Activated naive CD4-positive, alpha-beta T cell treated with anti-CD3 and anti-CD28 coated beads for 36 hours (primary cell): Measurements from ENCODE around the gene COL19A1. TPM values are rescaled to one million over a fixed set of nuclear protein-coding genes. Genes with fewer than 3 reads are reported as not detected.

Source experiments
- CTCF ChIA-PET: fragments of 350-600 bp; sonication (Branson Sonifier 250); formaldehyde crosslinking; loops from one replicate; lab custom pipeline; 2021; ENCODE audit warnings: antibody characterized with exemption; lab: Charles Lee
- DNase-seq: peaks from one replicate; pipeline ENCODE4 v3.0.0-alpha.2; 2020
- H3K27ac Mint-ChIP-seq: one replicate; pipeline ENCODE4 v1.8.0; 2021; ENCODE audit warnings: mild to moderate bottlenecking, mixed read lengths
- H3K27me3 Mint-ChIP-seq: one replicate; pipeline ENCODE4 v1.8.0; 2021; ENCODE audit warnings: low read depth, mixed read lengths
- H3K36me3 Mint-ChIP-seq: one replicate; pipeline ENCODE4 v1.8.0; 2021; ENCODE audit warnings: low read depth, mixed read lengths
- H3K4me1 Mint-ChIP-seq: one replicate; pipeline ENCODE4 v1.8.0; 2021; ENCODE audit warnings: low read depth, mixed read lengths
- H3K4me3 Mint-ChIP-seq: one replicate; pipeline ENCODE4 v1.8.0; 2021; ENCODE audit warnings: mild to moderate bottlenecking, moderate library complexity, mixed read lengths
- H3K9me3 Mint-ChIP-seq: one replicate; pipeline ENCODE4 v1.8.0; 2021; ENCODE audit warnings: mixed read lengths
- intact Hi-C: fragments of 100-400 bp; cut with micrococcal nuclease; formaldehyde crosslinking; loops from one replicate; pipeline ENCODE4 v1.15.1; 2023
- total RNA-seq, 2 experiments: library from RNA; stranded (reverse); gene quantifications; one replicate each; pipeline ENCODE4 v1.2.3, GENCODE V29; 2021

Gene COL19A1
- total RNA-seq, 2 experiments from 2014 or later, result 0.26 TPM; not detected in 1

DNA sequence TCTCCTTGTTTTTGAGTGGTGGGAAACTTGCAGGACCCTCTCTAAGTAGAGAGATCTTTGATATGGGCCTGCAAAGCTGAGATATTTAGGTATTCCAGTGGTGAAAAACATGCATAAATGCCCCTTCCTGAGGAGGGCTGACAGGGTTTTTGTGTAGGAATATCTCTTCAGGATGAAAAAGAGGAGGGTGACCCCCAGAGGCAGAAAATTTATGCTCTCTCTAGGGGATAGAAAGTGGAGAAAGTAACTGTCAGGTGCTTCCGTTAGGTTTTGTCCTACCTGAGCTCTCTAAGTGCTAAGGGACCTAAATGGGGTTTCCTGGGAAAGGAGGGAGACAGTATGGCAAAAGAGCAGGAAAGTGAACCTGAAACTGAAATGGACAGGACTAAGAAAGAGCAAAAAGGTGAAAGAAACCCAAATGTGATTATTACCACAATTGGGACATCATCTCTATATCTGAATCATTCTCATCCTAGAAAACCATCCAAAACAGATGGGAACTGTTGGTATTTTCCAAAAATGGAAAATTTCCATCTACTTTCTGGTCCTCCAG lies 2.0 kb downstream of the COL19A1 start:
- Mint-ChIP-seq H3K27me3 (peaks cover 9% of the 10 kb centered on the region), H3K9me3 (no peaks in the 10 kb centered on the region), H3K27ac (no peak overlapping the region), H3K36me3 (no peaks in the 10 kb centered on the region), H3K4me3 (peak overlapping the region; percentile 70), H3K4me1 (peaks cover 20% of the 10 kb centered on the region)
- CTCF ChIA-PET, result interaction anchor here (0.8 kb wide), 1 partner anchor 115 kb away, joined by 3 read pairs; no protein-coding TSS in a partner anchor
- DNase-seq, result peak; percentile 14
- intact Hi-C loops, result loop anchor here (1.0 to 10.0 kb wide), 2 partner anchors 136 to 296 kb away; no protein-coding TSS in a partner anchor

DNA sequence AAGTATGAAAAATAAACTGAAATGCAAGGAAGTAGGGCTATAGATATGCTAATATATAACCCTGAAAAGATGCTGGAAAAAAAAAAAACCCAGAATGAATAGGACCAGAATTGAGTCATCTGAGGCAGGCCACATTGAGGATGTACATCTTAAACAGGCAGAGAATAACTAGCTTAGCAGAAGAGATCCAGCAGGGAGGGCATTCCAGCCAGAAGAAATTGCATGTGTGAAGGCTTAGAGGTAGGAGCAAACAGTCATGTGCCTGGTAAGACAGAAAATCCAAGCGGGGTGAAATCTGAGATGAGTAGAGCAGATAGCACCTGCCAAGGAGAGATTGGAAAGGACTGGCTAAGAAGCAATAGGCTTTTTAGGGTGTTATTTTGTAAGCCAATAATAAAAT lies 2.6 kb downstream of the COL19A1 start:
- intact Hi-C loops, result loop anchor here (1.0 to 10.0 kb wide), 2 partner anchors 137 to 296 kb away; no protein-coding TSS in a partner anchor
- H3K9me3 Mint-ChIP-seq, result no peaks in the 10 kb centered on the region
- H3K36me3 Mint-ChIP-seq, result no peaks in the 10 kb centered on the region
- H3K4me1 Mint-ChIP-seq, result peaks cover 20% of the 10 kb centered on the region
- DNase-seq, result no peak
- H3K27me3 Mint-ChIP-seq, result peaks cover 13% of the 10 kb centered on the region
- H3K4me3 Mint-ChIP-seq, result no peak overlapping the region
- CTCF ChIA-PET, result no interaction called here
- no peak overlapping the region for H3K27ac Mint-ChIP-seq

DNA sequence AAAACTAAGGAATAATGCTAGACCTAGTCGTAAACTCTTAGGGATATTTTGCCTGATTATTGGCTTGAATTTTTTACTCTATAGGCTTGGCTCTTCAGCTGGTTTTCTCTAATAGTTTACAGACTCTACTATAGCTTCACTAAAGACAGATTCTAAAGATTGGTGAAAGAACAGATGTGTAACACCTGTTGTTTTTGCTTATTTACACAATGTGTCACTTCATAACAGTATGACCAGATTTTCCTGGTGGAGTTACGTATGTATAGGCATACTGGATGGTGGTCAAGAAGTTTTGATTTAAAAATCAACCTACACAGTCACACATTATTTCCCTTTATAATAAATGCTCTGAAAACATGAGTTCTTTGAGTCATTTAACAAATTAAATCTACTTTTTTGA lies 4.8 kb downstream of the COL19A1 start:
- peaks cover 18% of the 10 kb centered on the region for H3K27me3 Mint-ChIP-seq
- CTCF ChIA-PET, result no interaction called here
- DNase-seq, result no peak
- no peak overlapping the region for H3K4me3 Mint-ChIP-seq
- intact Hi-C loops, result no loop called here
- H3K9me3 Mint-ChIP-seq, result no peaks in the 10 kb centered on the region
- H3K36me3 Mint-ChIP-seq, result no peaks in the 10 kb centered on the region
- H3K4me1 Mint-ChIP-seq, result peaks cover 19% of the 10 kb centered on the region
- H3K27ac Mint-ChIP-seq, result no peak overlapping the region

DNA sequence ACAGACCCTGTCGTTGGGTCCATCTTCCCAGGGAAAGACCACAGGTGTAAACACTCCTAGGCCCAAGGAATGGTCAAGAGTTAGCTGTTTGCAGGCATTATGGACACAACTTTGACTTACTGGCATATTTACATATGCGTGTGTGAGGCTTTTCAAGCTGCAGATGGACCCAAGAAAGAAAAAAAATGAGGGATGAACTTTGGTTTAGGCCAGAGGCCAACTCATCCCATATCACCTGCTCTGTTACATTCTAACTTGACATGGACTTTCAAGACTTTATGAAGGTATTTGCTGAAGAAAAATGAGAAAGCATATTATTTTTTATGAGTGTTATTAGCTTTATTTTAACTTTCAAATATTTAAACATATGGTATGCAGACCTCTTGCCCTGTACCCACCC lies 6.9 kb downstream of the COL19A1 start:
- no peaks in the 10 kb centered on the region for H3K36me3 Mint-ChIP-seq
- no peak overlapping the region for H3K4me3 Mint-ChIP-seq
- no peak overlapping the region for H3K27ac Mint-ChIP-seq
- CTCF ChIA-PET, result interaction anchor here (0.6 to 0.8 kb wide), 2 partner anchors 14 to 37 kb away, joined by 3 to 4 read pairs; no protein-coding TSS in a partner anchor
- peaks cover 8% of the 10 kb centered on the region for H3K4me1 Mint-ChIP-seq
- H3K27me3 Mint-ChIP-seq, result peaks cover 16% of the 10 kb centered on the region
- no peak for DNase-seq
- no peaks in the 10 kb centered on the region for H3K9me3 Mint-ChIP-seq
- intact Hi-C loops, result no loop called here

DNA sequence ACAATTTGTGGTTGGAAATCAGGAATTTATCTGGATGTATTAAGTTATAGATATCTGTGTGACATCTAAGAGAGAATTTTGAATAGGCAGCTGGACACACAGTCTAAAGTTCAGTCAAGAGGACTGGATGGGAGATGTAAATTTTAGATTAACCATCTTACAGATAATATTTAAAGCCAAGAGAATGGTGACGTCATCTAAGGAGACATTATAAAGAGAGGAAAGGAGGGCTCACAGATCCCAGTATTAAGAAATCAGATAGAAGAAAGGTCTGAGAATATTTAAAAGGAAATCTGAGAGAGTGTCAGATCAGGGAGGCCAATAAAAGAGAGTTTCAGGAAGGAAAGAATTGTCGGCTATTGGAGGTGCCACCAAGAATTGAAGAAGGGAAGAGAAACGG lies 9.4 kb downstream of the COL19A1 start:
- CTCF ChIA-PET, result interaction anchor here (0.8 kb wide), 1 partner anchor 22 kb away, joined by 3 read pairs; no protein-coding TSS in a partner anchor
- no peaks in the 10 kb centered on the region for H3K9me3 Mint-ChIP-seq
- H3K36me3 Mint-ChIP-seq, result no peaks in the 10 kb centered on the region
- intact Hi-C loops, result no loop called here
- no peak overlapping the region for H3K4me3 Mint-ChIP-seq
- DNase-seq, result no peak
- H3K27ac Mint-ChIP-seq, result no peak overlapping the region
- H3K27me3 Mint-ChIP-seq, result peaks cover 18% of the 10 kb centered on the region
- peaks cover 3% of the 10 kb centered on the region for H3K4me1 Mint-ChIP-seq

DNA sequence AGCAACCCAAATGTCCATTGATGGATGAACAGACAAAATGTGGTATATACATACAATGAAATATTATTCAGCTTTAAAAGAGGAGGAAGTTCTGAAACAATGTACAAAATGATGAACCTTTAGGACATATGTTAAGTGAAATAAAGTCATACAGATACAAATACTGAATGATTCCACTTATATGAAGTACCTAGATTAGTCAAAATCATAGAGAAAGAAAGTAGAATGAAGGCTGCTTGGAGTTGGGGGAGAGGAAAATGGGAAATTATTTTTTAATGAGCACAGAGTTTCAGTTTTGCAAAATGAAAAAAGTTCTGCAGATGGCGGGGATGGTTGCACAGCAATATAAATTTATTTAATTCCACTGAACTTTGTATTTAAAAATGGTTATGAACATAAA lies 12.4 kb downstream of the COL19A1 start:
- intact Hi-C loops, result no loop called here
- Mint-ChIP-seq H3K4me1 (peaks cover 4% of the 10 kb centered on the region), H3K36me3 (no peaks in the 10 kb centered on the region), H3K4me3 (no peak overlapping the region), H3K27ac (no peak overlapping the region), H3K9me3 (no peaks in the 10 kb centered on the region), H3K27me3 (peaks cover 17% of the 10 kb centered on the region)
- DNase-seq, result no peak
- CTCF ChIA-PET, result no interaction called here

DNA sequence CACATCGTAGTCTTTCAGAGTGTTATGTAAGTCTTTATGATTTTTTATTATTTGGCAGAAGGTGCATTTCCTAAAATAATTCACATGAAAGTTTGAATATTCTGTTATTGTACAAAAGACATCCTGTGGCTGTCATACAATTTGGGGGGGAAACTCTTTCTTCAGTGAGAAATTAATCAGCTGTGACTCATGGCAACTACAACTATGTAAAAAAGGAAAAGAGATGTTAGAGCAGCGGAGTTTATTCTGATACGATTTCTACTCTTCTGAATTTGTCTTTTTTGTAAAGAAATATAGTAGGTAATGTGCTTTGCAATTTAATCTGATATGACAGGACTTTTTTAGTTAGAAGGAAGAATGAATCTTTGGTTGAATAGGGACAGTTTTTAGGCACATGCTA lies 14.2 kb downstream of the COL19A1 start:
- CTCF ChIA-PET, result no interaction called here

DNA sequence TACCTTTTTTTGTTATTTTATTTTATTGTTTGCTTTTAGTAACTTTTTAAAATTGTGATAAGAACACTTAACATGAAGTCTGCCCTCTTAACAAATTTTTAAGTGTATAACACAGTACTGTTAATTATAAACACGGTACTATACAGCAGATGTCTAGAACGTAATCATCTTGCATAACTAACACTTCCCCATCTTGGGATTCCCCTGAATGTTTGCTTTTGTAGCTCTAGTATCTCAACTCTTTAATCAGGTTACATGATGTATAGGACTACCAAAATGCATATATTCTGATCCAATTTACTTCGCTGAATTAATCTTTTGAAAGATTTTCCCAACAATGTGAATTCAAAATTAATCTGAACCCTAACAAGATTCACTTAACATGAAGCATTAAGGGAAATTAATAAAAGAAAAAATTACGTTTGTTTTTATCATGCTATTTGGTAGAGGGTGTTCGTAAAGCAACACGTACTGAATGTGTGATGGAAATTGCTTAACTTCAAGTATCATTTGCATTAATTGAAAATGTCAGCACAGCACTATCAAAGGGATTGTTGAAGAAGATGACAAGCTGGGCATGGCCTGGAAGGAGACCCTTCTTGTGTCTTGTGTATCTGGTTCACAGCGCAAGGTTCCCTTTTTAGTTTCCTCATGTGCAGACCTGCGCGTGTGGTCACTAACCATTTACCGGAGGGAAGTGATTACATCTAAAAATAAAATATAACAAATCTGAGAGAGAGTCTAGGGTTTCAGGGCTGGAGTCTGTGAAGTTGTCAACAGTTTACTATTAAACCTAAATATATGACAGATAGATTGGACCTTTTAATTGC lies 15.2 kb downstream of the COL19A1 start:
- no peaks in the 10 kb centered on the region for H3K9me3 Mint-ChIP-seq
- peaks cover 12% of the 10 kb centered on the region for H3K27me3 Mint-ChIP-seq
- CTCF ChIA-PET, result no interaction called here
- DNase-seq, result no peak
- H3K4me3 Mint-ChIP-seq, result no peak overlapping the region
- intact Hi-C loops, result no loop called here
- H3K36me3 Mint-ChIP-seq, result no peaks in the 10 kb centered on the region
- no peak overlapping the region for H3K27ac Mint-ChIP-seq
- H3K4me1 Mint-ChIP-seq, result peaks cover 4% of the 10 kb centered on the region

More for the DNA sequence above, 14.2 kb downstream of the COL19A1 start:
- H3K4me1 Mint-ChIP-seq, result peaks cover 4% of the 10 kb centered on the region
- no peaks in the 10 kb centered on the region for H3K9me3 Mint-ChIP-seq
- no peak overlapping the region for H3K27ac Mint-ChIP-seq
- DNase-seq, result no peak
- H3K27me3 Mint-ChIP-seq, result peaks cover 10% of the 10 kb centered on the region
- intact Hi-C loops, result no loop called here
- no peak overlapping the region for H3K4me3 Mint-ChIP-seq
- no peaks in the 10 kb centered on the region for H3K36me3 Mint-ChIP-seq

DNA sequence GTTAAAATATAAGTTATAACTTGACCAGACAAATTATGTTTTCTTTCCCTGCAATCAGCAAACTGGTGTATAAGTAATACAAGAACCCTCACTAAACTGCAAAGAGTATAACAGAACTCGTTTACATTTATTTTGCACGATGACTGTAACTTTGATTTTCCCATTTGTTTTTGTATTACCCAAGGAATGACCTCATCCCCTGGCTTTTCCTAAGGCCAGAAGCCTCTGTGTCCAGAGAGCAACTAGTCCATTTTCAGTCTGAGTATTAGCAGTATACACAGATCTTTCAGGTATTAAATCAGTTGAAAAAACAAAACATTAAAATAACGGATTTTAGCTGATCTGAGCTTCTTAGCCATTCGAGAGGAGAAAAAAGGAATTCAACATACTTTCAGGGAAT lies 17.2 kb downstream of the COL19A1 start:
- Mint-ChIP-seq H3K27me3 (peaks cover 12% of the 10 kb centered on the region), H3K36me3 (no peaks in the 10 kb centered on the region), H3K4me1 (peaks cover 4% of the 10 kb centered on the region), H3K9me3 (no peaks in the 10 kb centered on the region), H3K27ac (no peak overlapping the region), H3K4me3 (no peak overlapping the region)
- intact Hi-C loops, result no loop called here
- no peak for DNase-seq
- CTCF ChIA-PET, result no interaction called here

DNA sequence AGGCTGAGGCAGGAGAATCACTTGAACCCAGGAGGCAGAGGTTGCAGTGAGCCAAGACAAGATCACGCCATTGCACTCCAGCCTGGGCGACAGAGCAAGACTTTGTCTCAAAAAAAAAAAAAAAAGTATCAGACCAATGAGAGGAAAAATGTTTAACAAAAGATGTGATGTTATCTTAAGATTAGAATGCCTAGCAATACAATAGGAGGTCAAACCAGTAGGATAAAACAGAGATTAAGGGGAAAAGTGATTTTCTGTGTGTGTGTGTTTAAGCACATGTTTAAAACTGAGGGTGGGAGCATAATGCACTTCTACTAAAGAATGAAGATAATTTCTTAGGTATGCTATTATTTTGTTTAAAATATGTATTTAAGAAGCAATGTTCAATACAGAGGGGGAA lies 17.9 kb downstream of the COL19A1 start:
- CTCF ChIA-PET, result no interaction called here
- H3K27me3 Mint-ChIP-seq, result peaks cover 12% of the 10 kb centered on the region
- DNase-seq, result no peak
- no peak overlapping the region for H3K4me3 Mint-ChIP-seq
- intact Hi-C loops, result no loop called here
- no peak overlapping the region for H3K27ac Mint-ChIP-seq
- H3K9me3 Mint-ChIP-seq, result no peaks in the 10 kb centered on the region
- peaks cover 4% of the 10 kb centered on the region for H3K4me1 Mint-ChIP-seq
- no peaks in the 10 kb centered on the region for H3K36me3 Mint-ChIP-seq

DNA sequence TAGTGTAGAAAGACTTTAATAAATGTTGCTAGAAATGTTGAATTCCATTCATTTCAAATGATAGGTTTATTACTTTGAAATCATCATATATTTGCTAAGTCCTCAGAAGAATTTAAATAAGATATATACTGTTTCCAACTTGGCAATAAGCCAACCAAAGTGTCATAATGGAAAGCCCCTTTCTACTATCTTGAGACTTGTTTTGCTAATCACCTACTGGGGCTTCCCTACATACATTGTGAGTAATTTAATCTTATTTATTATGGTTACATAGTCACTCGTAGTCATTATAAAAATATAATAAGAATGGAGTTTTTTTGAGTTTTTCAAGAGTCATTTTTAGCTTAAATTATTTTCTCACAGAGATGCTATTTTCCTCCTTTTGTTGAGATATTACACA lies 20.7 kb downstream of the COL19A1 start:
- no peaks in the 10 kb centered on the region for H3K4me1 Mint-ChIP-seq
- H3K4me3 Mint-ChIP-seq, result no peak overlapping the region
- H3K9me3 Mint-ChIP-seq, result peaks cover 2% of the 10 kb centered on the region
- intact Hi-C loops, result no loop called here
- no peak overlapping the region for H3K27ac Mint-ChIP-seq
- H3K27me3 Mint-ChIP-seq, result peaks cover 8% of the 10 kb centered on the region
- DNase-seq, result no peak
- CTCF ChIA-PET, result no interaction called here
- H3K36me3 Mint-ChIP-seq, result no peaks in the 10 kb centered on the region

DNA sequence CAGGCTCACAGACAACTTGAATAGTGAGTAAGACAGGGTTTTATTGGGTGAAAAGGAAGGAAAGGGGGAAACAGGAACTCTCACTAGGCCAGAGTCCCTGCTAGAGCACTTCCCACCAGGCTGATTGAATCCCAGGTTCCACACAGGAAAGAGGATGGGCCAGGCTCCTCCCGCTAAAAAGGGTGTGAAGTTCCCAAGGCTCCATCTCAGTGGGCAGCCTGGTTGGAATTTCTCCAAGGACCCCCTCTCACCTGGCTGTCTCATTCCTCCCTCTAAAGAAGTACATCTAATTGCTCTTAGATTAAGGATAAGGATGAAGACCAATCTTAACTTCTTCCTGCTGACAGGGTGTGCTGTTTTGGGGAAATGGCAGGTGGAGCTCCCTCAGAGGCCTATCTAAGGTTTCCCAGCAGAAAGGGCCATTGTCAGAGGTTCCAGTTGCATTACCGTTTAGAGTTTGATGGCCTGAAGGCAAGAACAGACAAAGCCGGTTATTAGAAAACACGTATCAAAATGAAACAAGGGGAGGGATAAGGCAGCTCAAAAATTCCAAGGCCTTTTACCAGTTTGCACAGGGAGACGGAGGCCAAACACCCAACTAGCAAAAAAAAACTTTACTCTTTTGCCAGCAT lies 21.5 kb downstream of the COL19A1 start:
- H3K4me1 Mint-ChIP-seq, result no peaks in the 10 kb centered on the region
- H3K4me3 Mint-ChIP-seq, result no peak overlapping the region
- CTCF ChIA-PET, result no interaction called here
- no peaks in the 10 kb centered on the region for H3K36me3 Mint-ChIP-seq
- peaks cover 2% of the 10 kb centered on the region for H3K9me3 Mint-ChIP-seq
- no peak for DNase-seq
- H3K27me3 Mint-ChIP-seq, result peaks cover 7% of the 10 kb centered on the region
- no peak overlapping the region for H3K27ac Mint-ChIP-seq
- intact Hi-C loops, result no loop called here
